HCT116 (cell line): ENCODE results near the gene SFR1. TPM values are rescaled to one million over a fixed set of nuclear protein-coding genes. Genes with fewer than 3 reads are reported as not detected.

Experiments used
- ATAC-seq: fragments of 200-7000 bp; cut with Tn5 transposase; 2 replicates; pipeline ENCODE4 v1.9.1; 2020; ENCODE audit warnings: mild to moderate bottlenecking, moderate library complexity
- BruUV-seq: library from RNA; stranded (reverse); fragments of 400-500 nt; replicated peaks from 2 replicates; lab custom pipeline; 2021; lab: Mats Ljungman, UMichigan
- CTCF ChIA-PET: fragments of 300-600 bp; sonication (Branson Sonifier 250); formaldehyde crosslinking; loops from one replicate; lab custom pipeline; 2021; ENCODE audit warnings: antibody characterized with exemption; lab: Charles Lee
- POLR2A ChIA-PET: fragments of 300-600, 350-600 bp; sonication (Branson Sonifier 250); formaldehyde crosslinking; loops from one replicate; lab custom pipeline; 2021; ENCODE audit warnings: antibody characterized with exemption; lab: Charles Lee
- RAD21 ChIA-PET, 2 experiments: fragments of 300-600 bp; sonication (Branson Sonifier 250); formaldehyde crosslinking; loops; one replicate each; lab custom pipeline; 2023; ENCODE audit warnings: low total read pairs in 2 of 2; ENCODE audit not compliant: uncharacterized antibody in 2 of 2, unreplicated experiment in 2 of 2, low non-redundant PET in 1 of 2; lab: Charles Lee
- DNase-seq: peaks from one replicate; pipeline ENCODE4 v3.0.0-alpha.2; 2010; ENCODE audit warnings: low read depth, low spot score
- H2AFZ ChIP-seq: fragments of 200-600 bp; shearing (Covaris generic), sonication (generic); 2 replicates; pipeline ENCODE4 v1.6.1; 2017; ENCODE audit warnings: low read depth, mixed run types, mixed read lengths, antibody characterized with exemption, low read length; ENCODE audit not compliant: poor library complexity, severe bottlenecking
- H3K27ac ChIP-seq: 2 replicates; pipeline ENCODE4 v1.5.1; 2012; ENCODE audit warnings: low read depth, low read length
- H3K27me3 ChIP-seq: fragments of 200-600 bp; sonication (generic); 2 replicates; pipeline ENCODE4 v1.6.1; 2016; ENCODE audit warnings: mixed run types, low read length, mixed read lengths; ENCODE audit not compliant: insufficient read depth
- H3K36me3 ChIP-seq, 2 experiments: fragments of 200-500 bp in 1 of 2; fragments of 200-600 bp in 1 of 2; sonication (Bioruptor generic) in 1 of 2; sonication (generic) in 1 of 2; 2 replicates each; pipeline versions ENCODE4 v1.5.1 to v1.6.1; 2014 to 2016; ENCODE audit warnings: low read length in 2 of 2, inconsistent platforms in 1 of 2, mixed read lengths in 1 of 2, mixed run types in 1 of 2; ENCODE audit not compliant: insufficient read depth in 2 of 2, control insufficient read depth in 1 of 2
- H3K4me1 ChIP-seq, 2 experiments: fragments of 200-600 bp in 1 of 2; sonication (generic) in 1 of 2; 2 replicates each; pipeline versions ENCODE4 v1.5.1 to v1.6.1; 2012 to 2017; ENCODE audit warnings: low read length in 2 of 2, inconsistent platforms in 1 of 2, mild to moderate bottlenecking in 1 of 2, mixed read lengths in 1 of 2, mixed run types in 1 of 2, moderate library complexity in 1 of 2; ENCODE audit not compliant: insufficient read depth in 2 of 2, control insufficient read depth in 1 of 2
- H3K4me2 ChIP-seq: fragments of 200-600 bp; sonication (generic); 2 replicates; pipeline ENCODE4 v1.6.1; 2017; ENCODE audit warnings: mixed run types, low read length, mixed read lengths
- H3K4me3 ChIP-seq, 2 experiments: fragments of 200-600 bp in 1 of 2; sonication (generic) in 1 of 2; replicated peaks in 1 of 2; 2 replicates each; pipeline ENCODE4 v1.5.1; 2011 to 2016; ENCODE audit warnings: low read length in 2 of 2, control low read depth in 1 of 2, low read depth in 1 of 2, mild to moderate bottlenecking in 1 of 2, mixed read lengths in 1 of 2, mixed run types in 1 of 2
- H3K79me2 ChIP-seq: fragments of 200-600 bp; sonication (generic); 2 replicates; pipeline ENCODE4 v1.6.1; 2017; ENCODE audit warnings: mild to moderate bottlenecking, mixed run types, low read length, moderate library complexity, mixed read lengths; ENCODE audit not compliant: insufficient read depth
- H3K9ac ChIP-seq: fragments of 200-600 bp; sonication (generic); 2 replicates; pipeline ENCODE4 v1.6.1; 2016; ENCODE audit warnings: low read length, mixed read lengths
- H3K9me2 ChIP-seq: fragments of 200-600 bp; sonication (generic), shearing (Covaris generic); 2 replicates; pipeline ENCODE4 v1.6.1; 2017; ENCODE audit warnings: mixed run types, mild to moderate bottlenecking, moderate library complexity; ENCODE audit not compliant: insufficient read depth
- H3K9me3 ChIP-seq, 2 experiments: fragments of 200-500 bp in 1 of 2; fragments of 200-600 bp in 1 of 2; sonication (Bioruptor generic) in 1 of 2; sonication (generic) in 1 of 2; 2 replicates each; pipeline ENCODE4 v1.6.1; 2014 to 2017; ENCODE audit warnings: low read length in 2 of 2, mixed read lengths in 2 of 2, inconsistent platforms in 1 of 2, low read depth in 1 of 2, mild to moderate bottlenecking in 1 of 2, mixed run types in 1 of 2, moderate library complexity in 1 of 2; ENCODE audit not compliant: control insufficient read depth in 1 of 2, insufficient read depth in 1 of 2
- H4K20me1 ChIP-seq: fragments of 200-600 bp; sonication (generic), shearing (Covaris generic); 2 replicates; pipeline ENCODE4 v1.6.1; 2017; ENCODE audit warnings: mixed run types, mild to moderate bottlenecking, moderate library complexity; ENCODE audit not compliant: insufficient read depth
- ATF3 ChIP-seq: IDR thresholded peaks from 2 replicates; pipeline ENCODE4 v1.6.1; 2012
- CBX3 ChIP-seq: IDR thresholded peaks from 2 replicates; pipeline ENCODE4 v1.6.1; 2012; ENCODE audit warnings: low read depth
- CEBPB ChIP-seq: IDR thresholded peaks from 2 replicates; pipeline ENCODE4 v1.6.1; 2012; ENCODE audit warnings: low read depth
- CTCF ChIP-seq, 3 experiments: fragments of 200-600 bp in 1 of 3; sonication (generic) in 1 of 3; IDR thresholded peaks in 2 of 3; conservative IDR thresholded peaks in 1 of 3; 2 replicates each; pipeline ENCODE4 v1.5.1; 2012 to 2017; ENCODE audit warnings: low read depth in 2 of 3, low read length in 2 of 3, antibody characterized with exemption in 1 of 3, borderline replicate concordance in 1 of 3, control low read depth in 1 of 3, mild to moderate bottlenecking in 1 of 3, mixed read lengths in 1 of 3, mixed run types in 1 of 3, moderate library complexity in 1 of 3; ENCODE audit not compliant: insufficient read depth in 1 of 3
- ELF1 ChIP-seq: IDR thresholded peaks from 2 replicates; pipeline ENCODE4 v1.6.1; 2012; ENCODE audit warnings: low read depth, borderline replicate concordance
- EZH2 ChIP-seq: fragments of 200-600 bp; sonication (generic); IDR thresholded peaks from 2 replicates; pipeline ENCODE4 v1.6.1; 2017; ENCODE audit warnings: antibody characterized with exemption, mixed run types
- EZH2phosphoT487 ChIP-seq: fragments of 200-600 bp; IDR thresholded peaks from 2 replicates; pipeline ENCODE4 v1.6.1; 2018; ENCODE audit warnings: antibody characterized with exemption, borderline replicate concordance
- FOSL1 ChIP-seq: IDR thresholded peaks from 2 replicates; pipeline ENCODE4 v1.6.1; 2012; ENCODE audit warnings: low read depth
- JUND ChIP-seq: IDR thresholded peaks from 2 replicates; pipeline ENCODE4 v1.6.1; 2012
- POLR2A ChIP-seq: IDR thresholded peaks from 2 replicates; pipeline ENCODE4 v1.7.0; 2011; ENCODE audit warnings: borderline replicate concordance; ENCODE audit not compliant: insufficient read depth, insufficient read length; ENCODE audit errors: extremely low read depth
- REST ChIP-seq: IDR thresholded peaks from 2 replicates; pipeline ENCODE4 v1.6.1; 2012; ENCODE audit warnings: low read depth
- SIN3A ChIP-seq: IDR thresholded peaks from 2 replicates; pipeline ENCODE4 v1.6.1; 2012; ENCODE audit warnings: low read depth
- SP1 ChIP-seq: IDR thresholded peaks from 2 replicates; pipeline ENCODE4 v1.6.1; 2012; ENCODE audit warnings: low read depth
- SRF ChIP-seq: IDR thresholded peaks from 2 replicates; pipeline ENCODE4 v1.6.1; 2012; ENCODE audit warnings: low read depth
- TCF7L2 ChIP-seq: IDR thresholded peaks from 2 replicates; pipeline ENCODE4 v1.7.0; 2011; ENCODE audit warnings: borderline replicate concordance, inconsistent platforms; ENCODE audit not compliant: insufficient read depth, insufficient read length; ENCODE audit errors: extremely low read depth
- ZBTB33 ChIP-seq: IDR thresholded peaks from 2 replicates; pipeline ENCODE4 v1.6.1; 2011; ENCODE audit warnings: mild to moderate bottlenecking, low read length, moderate library complexity; ENCODE audit not compliant: insufficient replicate concordance; ENCODE audit errors: extremely low read depth
- ZFX ChIP-seq: fragments of 450-650 bp; IDR thresholded peaks from 2 replicates; pipeline ENCODE4 v1.6.1; 2017
- ZNF274 ChIP-seq: fragments of 200-500 bp; sonication (Bioruptor generic); IDR thresholded peaks from 2 replicates; pipeline ENCODE4 v1.6.1; 2014; ENCODE audit warnings: mild to moderate bottlenecking, low read depth, low read length, inconsistent platforms
- intact Hi-C: fragments of 100-400 bp; cut with micrococcal nuclease; formaldehyde crosslinking; loops from 2 replicates; pipeline ENCODE4 v1.10.0; 2022
- total RNA-seq: library from RNA; stranded (reverse); gene quantifications from one replicate; pipeline ENCODE4 v1.2.1, GENCODE V29; 2021; ENCODE audit not compliant: unreplicated experiment

Gene SFR1
- total RNA-seq, 1 experiment from 2014 or later: 38.5 TPM

- Histone ChIP-seq H3K9me3 (no peaks in the 10 kb centered on the region), H3K9ac (no peak overlapping the region), H3K9me2 (no peaks in the 10 kb centered on the region), H3K4me3 (no peak overlapping the region), H2AFZ (peak overlapping the region; percentile 61)
- CTCF ChIA-PET: interaction anchor here (0.8 kb wide), 1 partner anchor 29 kb away, joined by 3 read pairs; no protein-coding TSS in a partner anchor
- TF ChIP-seq SP1: no peak
- TF ChIP-seq EZH2: no peak
- no peak for TF ChIP-seq POLR2A
- TF ChIP-seq JUND: no peak
- no peak for TF ChIP-seq FOSL1
- no peak for TF ChIP-seq ZNF274
- no peak for TF ChIP-seq ATF3
- TF ChIP-seq SIN3A: no peak
- TF ChIP-seq REST: no peak
- TF ChIP-seq CBX3: no peak
- TF ChIP-seq EZH2phosphoT487: no peak
- TF ChIP-seq CTCF (IDR thresholded peaks at IDR 0.05 in 2 of 3, conservative IDR thresholded peaks at IDR 0.05 in 1 of 3; ENCODE audit: borderline replicate concordance in 1 of 3, insufficient read depth in 1 of 3, low read depth in 2 of 3, low read length in 2 of 3): no peak
- TF ChIP-seq ELF1: no peak
- TF ChIP-seq ZBTB33: no peak
- TF ChIP-seq TCF7L2: no peak
- TF ChIP-seq SRF: no peak
- TF ChIP-seq ZFX: no peak
- no peak for TF ChIP-seq CEBPB
- TF ChIP-seq, all 23 proteins: peak for 0
- Histone ChIP-seq H3K79me2 (no peaks in the 10 kb centered on the region), H3K4me1 (peaks cover 3 to 27% of the 10 kb centered on the region in 2 experiments; a peak in 3 of 4 replicates), H3K36me3 (peaks cover 0 to 4% of the 10 kb centered on the region in 2 experiments; a peak in 1 of 4 replicates), H4K20me1 (no peaks in the 10 kb centered on the region), H3K27me3 (no peaks in the 10 kb centered on the region), H3K4me2 (no peak overlapping the region), H3K27ac (no peak overlapping the region)
- intact Hi-C loops: no loop called here
- no TSS peak for BruUV-seq
- RAD21 ChIA-PET: no interaction called here
- ATAC-seq (no peak), DNase-seq (no peak)
- POLR2A ChIA-PET: no interaction called here
Observed at GRCh38 chr10:104098358-104098925, 23.5 kb upstream of the SFR1 start.
